HG03565 (cell line): ENCODE results near the gene USP10.

Source experiments
- ATAC-seq: cut with Tn5 transposase; IDR thresholded peaks from one replicate; pipeline ENCODE4 v1.9.1; 2021; ENCODE audit warnings: mild to moderate bottlenecking, moderate library complexity; ENCODE audit not compliant: unreplicated experiment

The USP10 gene

DNA sequence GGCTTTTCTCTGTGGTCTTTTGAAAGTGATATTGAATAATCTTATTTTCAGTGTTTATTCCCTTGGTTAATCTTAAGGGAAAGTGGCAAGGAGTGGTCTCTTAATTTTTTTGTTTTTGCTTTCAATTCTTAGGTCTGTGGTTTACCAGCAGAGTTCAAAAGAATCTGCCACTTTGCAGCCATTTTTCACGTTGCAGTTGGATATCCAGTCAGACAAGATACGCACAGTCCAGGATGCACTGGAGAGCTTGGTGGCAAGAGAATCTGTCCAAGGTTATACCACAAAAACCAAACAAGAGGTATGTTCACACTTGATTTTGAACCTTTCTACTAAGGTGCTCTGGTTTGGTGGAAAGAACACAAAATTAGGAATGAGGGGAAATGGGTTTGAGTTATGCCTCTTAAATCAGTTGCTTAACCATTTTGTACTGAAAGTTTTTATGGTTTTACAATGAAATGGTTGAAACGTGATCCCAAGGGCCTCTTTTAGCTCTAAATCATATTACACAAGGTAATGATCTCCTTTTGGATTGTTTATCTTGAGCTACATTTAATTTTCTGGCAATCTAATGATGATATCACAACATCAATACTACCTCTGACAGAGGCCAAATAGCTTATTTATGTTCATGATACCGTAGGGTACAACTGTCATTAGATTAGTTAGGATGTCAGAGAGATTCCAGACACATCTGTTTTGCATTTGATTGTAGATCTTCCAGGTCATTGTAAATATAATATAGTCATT, 68.4 kb downstream of the USP10 start:
- no peak for ATAC-seq

DNA sequence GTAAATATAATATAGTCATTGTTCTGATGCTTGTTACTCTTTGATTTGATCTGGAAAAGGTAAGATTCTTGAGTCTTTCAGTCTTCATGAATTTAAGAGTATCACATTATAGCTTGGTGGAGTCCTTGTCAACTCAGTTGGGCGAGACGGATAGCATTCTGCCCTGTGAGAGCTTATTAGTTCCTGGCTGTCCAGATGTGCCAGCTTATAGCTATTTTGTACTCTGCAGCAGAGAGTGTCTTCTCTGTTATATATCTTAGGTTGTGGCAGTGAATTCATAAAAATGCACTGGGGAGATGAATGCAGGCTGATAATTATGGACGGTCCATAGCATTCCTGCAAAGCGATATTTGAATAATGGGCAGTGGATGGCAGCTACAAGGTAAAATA, 69.0 kb downstream of the USP10 start:
- ATAC-seq = no peak

DNA sequence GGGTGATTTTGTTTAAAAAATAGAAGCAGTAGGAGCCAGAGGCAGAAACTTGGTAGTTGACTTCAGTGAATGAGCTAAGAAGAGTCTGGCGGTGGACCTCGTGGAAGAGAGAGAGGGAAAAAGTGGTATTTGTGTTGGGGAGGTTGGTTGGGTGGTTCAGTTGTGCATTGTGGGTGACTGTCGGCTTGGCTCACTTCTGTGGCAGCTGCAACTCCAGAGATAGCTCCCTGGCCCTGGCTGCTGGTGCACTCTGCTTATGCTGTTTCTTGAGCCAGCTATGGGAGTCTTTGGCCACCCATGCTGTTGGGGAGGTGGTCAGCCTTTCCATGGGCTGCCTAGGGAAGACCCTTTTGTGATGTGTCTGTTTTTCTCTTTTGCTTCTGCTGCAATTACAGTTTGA, 69.6 kb downstream of the USP10 start:
- ATAC-seq = no peak

DNA sequence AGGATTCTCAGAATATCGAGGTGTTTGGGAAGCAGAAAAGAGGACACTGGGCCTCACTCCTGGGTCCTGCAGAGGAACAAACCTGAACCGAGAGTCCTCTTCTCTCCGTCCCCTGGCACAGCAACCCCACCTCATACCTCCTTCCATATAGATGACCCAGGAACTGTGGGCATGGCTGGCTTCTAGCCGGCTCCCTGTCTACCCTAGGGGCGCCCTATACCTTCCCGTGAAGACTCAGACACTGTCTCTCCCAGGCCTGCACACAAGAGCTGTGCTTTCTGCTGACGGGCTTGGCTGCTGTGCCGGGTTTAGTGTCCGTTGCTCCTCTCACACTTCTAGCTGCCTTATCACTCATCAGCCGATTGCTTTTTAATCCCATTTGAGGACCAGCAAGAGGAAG, 73.5 kb downstream of the USP10 start:
- no peak for ATAC-seq

DNA sequence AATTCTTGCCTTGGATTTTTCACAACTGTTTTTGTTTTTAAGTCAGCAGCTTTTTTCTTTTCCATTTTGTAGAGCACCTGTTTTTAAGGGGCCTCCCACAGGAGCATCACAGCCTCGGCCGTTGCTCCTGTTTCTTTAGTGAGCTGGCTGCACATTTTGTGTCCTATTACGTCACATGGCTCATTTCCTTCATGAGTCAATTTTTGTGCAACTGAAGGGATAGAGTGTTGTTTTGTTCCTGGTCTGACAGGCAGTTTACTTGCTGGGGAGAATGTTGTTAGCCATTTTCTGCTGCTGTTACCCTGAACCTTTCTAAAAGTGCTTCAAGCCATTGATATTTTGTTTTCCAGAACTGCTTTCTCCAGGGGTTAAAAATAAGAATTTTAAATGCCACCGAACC, 75.0 kb downstream of the USP10 start:
- ATAC-seq = no peak

DNA sequence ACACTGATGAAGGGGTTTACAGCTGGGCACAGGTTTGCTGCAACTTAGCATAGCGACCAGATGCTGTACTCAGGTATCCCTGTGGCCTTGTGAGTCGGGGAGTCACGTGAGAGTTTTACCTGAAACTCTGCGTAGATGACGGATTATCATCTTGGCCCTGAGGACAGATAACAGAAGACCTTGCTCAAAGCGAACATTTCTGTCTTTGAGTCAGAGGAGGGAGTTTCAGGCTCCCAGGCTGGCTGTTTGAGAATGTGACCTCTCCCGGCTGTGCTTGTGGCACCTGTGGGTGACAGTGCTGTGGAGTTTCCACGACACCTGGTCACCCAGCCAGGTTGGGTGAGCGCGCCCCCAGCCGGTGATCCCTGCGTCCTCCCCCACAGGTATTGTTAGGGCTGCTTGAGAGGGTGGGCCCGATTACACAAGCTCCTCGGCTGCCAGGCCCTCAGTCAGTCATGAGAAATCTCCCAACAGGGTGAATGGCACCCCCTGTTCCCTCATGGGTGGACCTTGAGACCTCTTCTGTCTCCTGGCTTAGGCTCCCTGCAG, 75.5 kb downstream of the USP10 start:
- no peak for ATAC-seq

DNA sequence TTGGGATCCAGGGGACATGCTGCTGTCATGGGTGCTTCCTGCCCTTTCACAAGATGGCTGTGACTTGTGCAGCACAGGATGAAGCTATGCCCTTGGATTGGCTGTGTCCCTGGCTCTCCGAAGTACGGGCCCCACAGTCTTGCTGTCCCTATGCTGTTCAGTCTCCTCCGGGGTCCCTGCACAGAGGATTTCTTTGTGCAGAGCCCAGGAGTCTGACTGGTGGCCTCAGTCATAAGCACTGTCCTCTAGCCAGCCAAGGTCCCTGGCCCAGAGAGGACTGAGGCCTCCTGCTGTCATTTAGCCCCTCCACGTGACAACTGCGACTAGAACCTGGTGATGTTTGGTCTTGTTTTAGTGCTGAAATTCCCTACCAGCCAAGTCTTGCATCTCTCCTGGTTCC, 77.6 kb downstream of the USP10 start:
- ATAC-seq = no peak

DNA sequence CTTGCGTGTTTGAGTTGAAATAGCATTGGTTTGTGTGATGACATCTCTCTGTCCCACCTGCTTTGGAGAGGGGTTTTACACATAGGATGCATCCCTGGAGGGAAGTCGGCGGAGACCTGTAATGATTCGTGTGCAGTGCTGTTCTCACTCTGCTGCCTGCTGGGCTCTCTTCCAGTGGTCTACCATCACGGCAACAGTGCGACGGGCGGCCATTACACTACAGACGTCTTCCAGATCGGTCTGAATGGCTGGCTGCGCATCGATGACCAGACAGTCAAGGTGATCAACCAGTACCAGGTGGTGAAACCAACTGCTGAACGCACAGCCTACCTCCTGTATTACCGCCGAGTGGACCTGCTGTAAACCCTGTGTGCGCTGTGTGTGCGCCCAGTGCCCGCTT, 78.9 kb downstream of the USP10 start:
- no peak for ATAC-seq

DNA sequence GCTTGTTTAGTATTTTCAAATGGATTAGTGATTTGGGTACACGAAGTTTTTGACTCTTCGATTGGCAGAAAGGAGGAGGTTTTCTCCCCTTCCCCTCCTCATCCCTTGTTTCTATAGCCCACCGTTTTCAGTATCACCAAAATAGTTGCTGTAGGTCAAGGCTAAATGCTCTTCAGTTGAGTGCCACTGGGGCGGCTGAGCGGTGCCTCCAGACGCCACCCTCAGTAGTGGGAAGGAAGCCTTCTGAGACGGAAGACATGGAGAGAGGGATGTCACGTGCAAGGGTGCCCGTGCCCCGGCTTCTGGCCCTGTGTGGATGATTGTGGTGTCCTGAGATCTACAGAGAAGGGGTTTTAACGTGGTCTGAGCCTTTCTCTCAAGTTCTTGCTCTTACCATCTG, 80.3 kb downstream of the USP10 start:
- ATAC-seq = no peak

DNA sequence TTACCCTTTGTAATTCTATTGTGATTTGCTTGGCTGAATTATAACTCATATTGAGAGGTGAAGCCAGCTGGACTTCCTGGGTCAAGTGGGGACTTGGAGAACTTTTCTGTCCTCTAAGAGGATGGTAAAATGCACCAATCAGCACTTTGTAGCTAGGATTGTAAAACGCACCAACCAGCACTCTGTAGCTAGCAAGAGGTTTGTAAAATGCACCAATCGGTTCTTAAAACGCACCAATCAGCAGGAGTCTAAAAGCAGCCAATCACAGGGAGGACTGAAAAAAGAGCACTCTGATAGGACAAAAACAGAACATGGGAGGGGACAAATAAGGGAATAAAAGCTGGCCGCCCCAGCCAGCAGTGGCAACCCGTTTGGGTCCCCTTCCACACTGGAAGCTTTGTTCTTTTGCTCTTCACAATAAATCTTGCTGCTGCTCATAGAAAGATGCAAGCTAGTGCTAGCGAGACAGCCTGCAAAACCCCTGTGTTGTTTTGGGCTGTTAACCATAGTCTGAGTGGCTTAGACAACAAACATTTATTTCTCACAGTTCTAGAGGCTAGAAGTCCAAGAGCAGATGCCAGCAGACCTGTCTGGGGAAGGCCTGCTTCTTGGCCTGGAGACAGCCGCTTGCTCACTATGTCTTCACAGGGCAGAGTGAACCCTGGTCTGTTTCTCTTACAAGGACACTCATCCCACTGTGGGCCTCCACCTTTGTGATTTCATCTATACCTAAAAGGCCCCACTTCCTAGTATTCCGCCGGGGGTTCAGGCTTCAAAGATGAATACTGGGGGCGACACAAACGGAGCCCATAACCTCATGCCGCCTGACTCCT, 81.0 kb downstream of the USP10 start:
- no peak for ATAC-seq

DNA sequence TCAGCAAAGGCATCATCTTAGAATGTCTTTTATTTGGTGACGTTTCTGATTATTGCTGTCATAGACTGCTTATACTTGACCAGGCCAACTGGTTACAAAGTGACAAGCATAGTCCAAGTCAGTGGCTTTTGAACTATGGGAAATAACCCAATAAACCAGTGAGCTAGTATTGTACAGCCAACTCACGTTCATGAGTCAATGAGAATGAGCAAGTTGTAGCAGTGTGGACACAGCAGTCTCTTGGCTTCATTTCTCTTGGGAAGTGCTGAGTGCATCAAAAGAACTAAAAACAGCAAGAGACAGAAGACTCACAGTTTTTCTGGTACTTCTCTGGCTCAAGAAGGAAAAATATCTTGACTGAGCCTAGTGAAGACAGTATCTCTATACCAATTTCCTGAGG, 83.0 kb downstream of the USP10 start:
- ATAC-seq = no peak

DNA sequence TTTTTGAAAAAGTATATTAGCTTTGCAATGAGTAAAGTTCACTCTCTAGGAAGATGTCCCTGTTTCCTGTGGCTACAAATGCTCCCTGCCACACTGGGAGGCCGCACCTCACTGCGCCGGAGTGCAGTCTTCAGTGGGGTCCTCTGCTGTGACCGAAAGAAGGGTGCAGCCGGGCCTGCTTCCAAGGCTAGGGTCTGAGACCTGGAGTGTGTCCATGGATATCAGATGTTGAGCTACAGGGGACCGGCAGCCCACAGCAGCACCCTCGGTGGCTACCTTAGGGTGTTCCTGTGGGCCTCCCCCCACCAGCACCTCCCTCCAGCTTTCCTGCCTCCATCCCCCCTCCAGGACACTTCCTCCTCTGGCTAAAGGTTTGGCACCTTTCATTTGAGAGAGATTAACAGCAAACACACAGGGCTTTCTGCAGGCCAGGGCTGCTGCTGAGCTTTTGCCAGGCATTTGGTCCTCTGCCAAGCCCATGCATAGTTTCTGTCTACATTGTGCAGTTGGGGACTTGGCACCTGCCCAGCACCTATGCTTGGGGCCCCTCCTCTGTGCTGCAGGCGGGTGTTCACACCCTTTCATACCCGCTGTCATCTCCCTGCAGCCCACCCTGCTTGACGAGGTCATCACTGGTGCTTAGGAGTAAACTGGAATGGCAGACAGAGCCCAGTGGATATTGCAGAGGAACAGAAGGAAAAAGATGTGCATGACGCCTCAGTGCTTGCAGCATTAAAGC, 86.2 kb downstream of the USP10 start:
- ATAC-seq = no peak

DNA sequence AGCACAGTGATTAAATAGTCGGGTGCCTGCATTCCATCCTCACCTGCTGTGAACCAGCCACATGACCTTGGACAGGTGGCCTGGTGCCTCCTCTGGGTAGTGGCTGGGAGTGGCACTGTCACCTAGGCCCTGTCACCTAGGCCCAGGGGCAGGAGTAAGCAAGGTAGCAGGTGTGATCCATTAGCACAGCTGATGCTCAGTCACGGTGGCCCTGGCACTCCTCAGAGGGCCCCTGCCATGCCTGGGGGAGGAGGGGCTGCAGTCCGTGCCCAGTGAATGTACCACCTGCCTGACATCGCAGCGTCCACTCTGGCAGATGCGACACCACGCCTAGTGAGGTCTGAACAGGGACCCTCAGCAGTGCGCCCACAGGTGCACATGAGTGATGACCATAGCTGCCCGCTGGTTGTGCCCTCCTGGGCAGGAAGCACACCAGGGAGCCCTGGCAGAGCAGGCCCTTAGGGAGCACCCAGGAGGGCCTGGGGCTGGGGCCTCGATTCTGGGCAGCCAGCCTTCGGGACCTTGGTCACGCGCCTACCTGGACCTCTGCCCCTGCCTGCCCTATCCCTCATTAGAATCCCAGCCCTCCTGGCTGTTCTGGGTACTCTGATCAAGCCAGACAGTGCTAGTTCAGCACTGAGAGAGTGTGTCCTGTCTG, 86.9 kb downstream of the USP10 start:
- no peak for ATAC-seq

DNA sequence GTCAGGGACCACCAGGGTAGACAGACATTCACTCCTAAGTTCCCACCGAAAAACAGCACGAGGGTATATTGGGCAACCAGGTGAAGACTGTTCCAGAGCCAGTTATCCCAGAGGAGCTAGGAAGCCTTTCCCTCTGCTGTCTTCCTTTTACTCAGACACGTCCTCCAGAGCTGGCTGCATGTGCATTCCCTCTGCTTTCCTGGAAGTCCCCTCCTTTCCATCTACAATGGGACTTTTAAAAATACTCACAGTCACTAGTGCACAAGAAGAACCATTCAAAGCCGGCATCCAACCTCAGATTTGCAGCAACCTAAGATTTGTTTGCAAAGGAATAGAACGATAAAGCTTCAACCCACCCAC, 87.4 kb downstream of the USP10 start:
- no peak for ATAC-seq

DNA sequence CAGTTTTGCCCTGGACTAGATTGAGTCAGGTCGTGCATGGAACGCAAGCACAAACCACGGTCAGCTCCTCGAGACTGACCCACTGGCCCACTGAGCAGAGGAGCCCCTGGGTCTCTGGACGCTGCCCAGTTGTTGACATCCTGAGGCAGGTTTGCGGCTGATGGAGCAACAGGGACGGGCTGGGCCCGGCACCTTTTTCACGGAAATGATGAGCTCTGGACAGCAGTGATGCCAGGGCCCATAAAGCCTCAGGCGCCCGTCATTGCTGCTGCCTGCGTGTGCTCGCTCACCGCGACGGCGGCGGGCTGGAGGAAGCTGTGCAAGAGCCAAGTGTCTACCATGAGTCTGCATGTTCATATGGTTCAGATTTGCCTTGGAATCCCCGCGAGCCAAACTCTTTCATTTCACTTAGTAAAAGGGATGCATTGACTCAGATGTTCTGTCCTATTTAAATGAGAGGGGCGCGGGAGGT, 89.2 kb downstream of the USP10 start:
- ATAC-seq = no peak

DNA sequence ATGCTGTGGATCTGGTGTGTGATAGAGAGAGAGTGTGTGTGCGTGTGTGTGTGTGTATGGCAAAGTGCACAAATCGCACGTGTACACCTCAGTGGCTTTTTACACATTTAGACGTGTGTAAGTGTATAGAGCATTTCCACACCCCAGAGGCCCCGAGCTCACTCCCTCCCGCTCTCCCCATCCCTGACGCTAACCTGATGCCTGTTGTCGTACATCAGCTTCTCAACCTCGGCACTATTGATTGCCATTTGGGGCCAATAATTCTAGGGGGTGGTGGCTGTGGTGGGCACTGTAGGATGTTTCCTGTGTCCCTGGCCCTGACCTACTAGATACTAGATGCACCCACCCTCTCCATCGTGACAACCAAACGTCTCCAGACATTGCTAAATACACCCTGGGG, 89.6 kb downstream of the USP10 start:
- ATAC-seq = no peak

DNA sequence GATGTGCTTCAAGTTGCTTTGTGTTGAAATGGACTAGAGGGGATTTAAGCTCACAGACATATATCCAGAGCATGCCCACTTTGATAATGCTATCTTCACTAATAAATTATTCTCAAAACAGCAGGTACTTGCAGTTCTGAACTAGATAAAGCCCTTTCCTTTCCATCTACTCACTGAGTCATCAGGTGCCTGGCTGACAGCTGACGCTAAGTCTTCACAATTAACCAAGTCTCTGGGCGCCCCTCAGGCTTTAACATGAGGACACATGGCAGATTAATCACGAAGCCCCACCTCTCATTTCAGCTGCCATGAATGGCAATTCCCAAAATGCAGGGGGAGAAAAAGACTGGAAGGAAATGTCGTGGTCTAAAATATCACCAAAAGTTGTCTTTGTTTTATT, 90.5 kb downstream of the USP10 start:
- no peak for ATAC-seq

DNA sequence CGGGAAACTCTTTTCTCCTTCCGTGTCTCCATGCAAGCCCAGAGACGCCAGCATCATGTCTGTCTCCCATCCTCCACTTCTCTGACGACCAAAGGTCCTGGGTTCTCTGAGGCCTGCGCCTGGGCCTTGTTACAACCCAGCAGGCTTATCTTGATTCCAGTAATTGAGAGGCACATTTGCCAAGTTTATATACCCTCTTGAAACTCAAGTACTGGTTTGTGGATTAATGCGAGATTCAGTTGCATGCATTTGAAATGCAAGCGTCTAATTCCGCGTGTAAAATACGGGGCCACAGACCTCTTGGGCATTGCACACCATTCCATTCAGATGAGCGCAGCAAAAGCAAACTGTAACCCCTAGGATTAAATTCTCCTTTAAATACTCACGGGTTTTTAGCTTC, 91.3 kb downstream of the USP10 start:
- ATAC-seq = no peak

DNA sequence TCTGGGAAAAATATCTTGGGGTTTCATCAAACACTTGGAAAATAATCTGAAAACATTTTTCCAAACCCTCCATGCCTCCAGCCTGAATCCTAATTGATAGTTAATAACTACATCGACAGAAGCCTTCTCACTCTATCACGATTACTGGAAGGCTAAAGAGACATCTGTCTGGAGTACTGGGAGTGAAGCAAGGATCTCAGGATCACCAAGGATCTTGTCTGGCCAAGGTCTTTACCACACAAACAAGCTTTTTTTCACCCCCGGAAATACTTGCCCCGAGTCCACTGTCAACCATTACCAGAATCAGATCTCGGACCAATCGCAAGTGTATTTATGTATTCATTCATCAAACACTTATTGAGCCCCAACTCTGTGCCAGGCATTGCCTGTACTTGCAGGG, 91.7 kb downstream of the USP10 start:
- no peak for ATAC-seq

DNA sequence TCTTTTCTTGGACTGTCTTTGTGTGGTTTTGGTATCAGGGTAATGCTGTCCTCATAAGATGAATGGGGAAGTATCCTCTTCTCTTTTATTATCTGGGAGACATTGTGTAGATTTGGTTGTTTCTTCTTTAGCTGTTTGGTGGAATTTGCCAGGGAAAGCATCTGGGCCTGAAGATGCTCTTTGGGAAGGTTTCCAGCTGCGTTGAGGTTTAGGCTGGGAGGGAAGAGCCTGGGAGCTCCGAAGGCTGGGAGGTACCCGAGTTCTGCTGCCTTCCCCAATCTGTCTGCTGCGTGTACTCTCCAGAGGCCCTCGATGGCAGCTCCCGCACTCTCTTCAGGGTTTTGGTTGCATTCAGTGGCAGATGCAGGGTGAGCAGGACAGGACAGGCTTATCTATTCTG, 94.4 kb downstream of the USP10 start:
- ATAC-seq = no peak

DNA sequence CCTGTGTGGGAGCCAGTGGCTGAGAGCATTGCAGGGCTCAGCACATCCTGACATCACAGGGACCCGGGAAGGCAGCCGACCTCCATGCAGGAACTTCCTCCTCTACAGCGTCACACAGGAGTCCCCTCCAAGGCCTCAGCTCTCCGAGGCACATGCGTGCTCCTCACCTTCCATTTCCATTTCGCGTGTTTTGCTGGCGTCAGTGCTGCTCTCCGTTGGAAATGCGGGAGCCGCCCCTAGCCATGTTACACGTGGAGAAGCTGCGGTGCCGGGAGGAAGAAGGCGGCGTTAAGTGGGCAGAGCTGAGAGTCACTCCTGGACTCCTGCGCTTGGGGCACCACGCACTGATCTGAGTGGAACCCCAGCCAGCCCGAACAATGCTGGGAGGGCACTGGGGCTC, 94.8 kb downstream of the USP10 start:
- no peak for ATAC-seq
